Small intestine (tissue), 7 donors: ENCODE measurements around the gene NXT2. TPM values are rescaled to one million over a fixed set of nuclear protein-coding genes. Genes with fewer than 3 reads are reported as not detected.

Source experiments
- DNase-seq, 2 donors: peaks; one replicate each; pipeline versions ENCODE4 v3.0.0 to v3.0.0-alpha.2; 2013
- FAIRE-seq: peaks from 2 replicates; lab custom pipeline; 2012; peaks lifted over from hg19 to GRCh38; lab: Jason Lieb, UNC
- H3K27ac ChIP-seq, 3 donors: one replicate each; pipeline ENCODE4 v1.5.1; 2013; ENCODE audit warnings: low read length in 2 of 3, mild to moderate bottlenecking in 2 of 3, control low read depth in 1 of 3, inconsistent platforms in 1 of 3, low read depth in 1 of 3, moderate library complexity in 1 of 3
- H3K27me3 ChIP-seq, 3 donors: one replicate each; pipeline ENCODE4 v1.6.1; 2013; ENCODE audit warnings: low read length in 3 of 3, inconsistent platforms in 1 of 3; ENCODE audit not compliant: control insufficient read depth in 3 of 3, insufficient read depth in 3 of 3
- H3K36me3 ChIP-seq, 3 donors: one replicate each; pipeline ENCODE4 v1.6.1; 2013; ENCODE audit warnings: low read length in 3 of 3, inconsistent platforms in 1 of 3, low read depth in 1 of 3, mild to moderate bottlenecking in 1 of 3, moderate library complexity in 1 of 3; ENCODE audit not compliant: control insufficient read depth in 3 of 3, insufficient read depth in 2 of 3
- H3K4me1 ChIP-seq, 3 donors: one replicate each; pipeline ENCODE4 v1.6.1; 2013; ENCODE audit warnings: low read length in 2 of 3, inconsistent platforms in 1 of 3, low read depth in 1 of 3, mild to moderate bottlenecking in 1 of 3, moderate library complexity in 1 of 3; ENCODE audit not compliant: control insufficient read depth in 3 of 3, insufficient read depth in 2 of 3
- H3K4me3 ChIP-seq, 3 donors: one replicate each; pipeline ENCODE4 v1.5.1; 2013; ENCODE audit warnings: low read length in 3 of 3, control low read depth in 1 of 3, inconsistent platforms in 1 of 3, low read depth in 1 of 3, mild to moderate bottlenecking in 1 of 3, moderate library complexity in 1 of 3
- H3K9me3 ChIP-seq, 2 donors: one replicate each; pipeline ENCODE4 v1.6.1; 2013; ENCODE audit warnings: low read depth in 1 of 2, low read length in 1 of 2; ENCODE audit not compliant: control insufficient read depth in 2 of 2, insufficient read depth in 1 of 2
- WGBS, 3 donors: extraction: QIAGEN DNeasy Blood & Tissue Kit; methylation state at CpG; one replicate each; pipeline ENCODE4 v1.1.7; 2013; 5-methylcytosine and 5-hydroxymethylcytosine counted together
- polyA plus RNA-seq, 4 donors: library from polyadenylated mRNA; stranded (reverse) in 3 of 4; unstranded in 1 of 4; fragments of 200-250 nt in 3 of 4; fragments of 120-200 nt in 1 of 4; gene quantifications; one replicate each; pipeline versions ENCODE4 v1.2.1 to v1.2.3, GENCODE V29; 2013
- donor health status: healthy with polysubstance abuse.
- donor health status: control.
- donor health status: control.
- donor health status: Bipolar disorder and iron deficiency.
- donor health status: healthy.

Gene NXT2
- polyA plus RNA-seq, 4 donors: 6.8 to 11.8 (median 7.3) TPM

GRCh38 chrX:109578916-109579315 is 42.3 kb downstream of the NXT2 start:
- H3K4me3 ChIP-seq: no peak overlapping the region
- FAIRE-seq (no peak), DNase-seq (no peak)
- no peak overlapping the region for H3K27ac ChIP-seq
- H3K27me3 ChIP-seq: no peaks in the 10 kb centered on the region
- WGBS, 3 donors: 68 to 79% (median 73%) methylated on average over 1 of the region's 1 CpG
- no peaks in the 10 kb centered on the region for H3K4me1 ChIP-seq
- no peaks in the 10 kb centered on the region for H3K36me3 ChIP-seq
- no peaks in the 10 kb centered on the region for H3K9me3 ChIP-seq

DNA sequence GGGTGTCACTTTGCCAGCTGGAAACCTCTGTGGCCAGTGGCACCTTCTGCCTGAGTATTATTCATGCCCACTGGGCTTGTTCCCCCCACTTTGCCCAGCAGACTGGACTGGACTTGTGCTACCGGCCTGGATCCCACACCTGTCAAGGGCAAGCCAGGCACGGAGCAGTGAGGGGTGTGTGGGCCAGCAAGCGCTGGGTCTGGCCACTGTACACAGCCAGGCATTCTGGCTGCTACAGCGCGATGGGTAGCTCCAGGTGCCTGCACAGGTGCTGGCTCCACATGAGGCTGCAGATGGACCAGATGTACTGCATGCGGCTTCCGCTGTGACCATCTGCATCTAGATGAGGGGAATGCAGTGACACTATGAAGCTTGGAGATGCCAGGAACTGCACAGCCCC is 48.8 kb downstream of the NXT2 start:
- Histone ChIP-seq H3K9me3 (no peaks in the 10 kb centered on the region), H3K27me3 (peaks cover 0 to 3% (median 0%) of the 10 kb centered on the region in 3 donors), H3K36me3 (no peaks in the 10 kb centered on the region), H3K4me3 (no peak overlapping the region), H3K4me1 (no peaks in the 10 kb centered on the region), H3K27ac (no peak overlapping the region)
- WGBS, 3 donors: 81 to 91% (median 84%) methylated on average over 7 of the region's 7 CpGs
- DNase-seq (no peak), FAIRE-seq (no peak)

DNA sequence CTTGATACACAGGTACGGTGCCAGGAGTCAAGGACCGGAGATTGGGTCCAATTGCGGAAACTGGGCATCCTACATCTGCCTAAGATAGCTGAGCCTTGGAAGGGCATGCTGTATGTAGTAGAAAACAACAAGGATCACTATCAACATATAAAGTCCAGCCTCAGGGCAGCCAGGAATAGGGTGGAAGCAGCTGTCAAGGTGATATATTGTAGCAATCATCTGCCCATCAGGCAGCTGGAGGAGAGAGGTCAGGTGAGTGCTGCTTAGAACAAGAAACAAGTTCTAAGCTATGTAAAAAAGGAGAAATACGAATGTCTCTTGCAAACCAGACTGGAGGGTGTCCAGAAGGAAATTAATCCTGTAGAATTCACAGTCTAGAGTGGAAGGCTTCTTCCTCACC is 53.5 kb downstream of the NXT2 start:
- whole genome bisulfite sequencing, 3 donors: 64 to 74% (median 70%) methylated on average over 4 of the region's 4 CpGs
- no peak overlapping the region for H3K27ac ChIP-seq
- H3K9me3 ChIP-seq: no peaks in the 10 kb centered on the region
- H3K27me3 ChIP-seq: peaks cover 0 to 3% (median 0%) of the 10 kb centered on the region in 3 donors
- no peaks in the 10 kb centered on the region for H3K4me1 ChIP-seq
- H3K4me3 ChIP-seq: no peak overlapping the region
- no peak for FAIRE-seq
- DNase-seq: no peak
- no peaks in the 10 kb centered on the region for H3K36me3 ChIP-seq

Other genes with a start within 250 kb of the NXT2 start
- gene GUCY2F, start 54.8 kb upstream of the NXT2 start, polyA plus RNA-seq: not detected
- 1 to 10 TPM in 1 of 4 donors, under 1 TPM in 1, not detected in 2; 0.03 to 1.5 TPM for gene KCNE5, start 88.3 kb downstream of the NXT2 start, polyA plus RNA-seq
- gene ACSL4, start 196.4 kb downstream of the NXT2 start, polyA plus RNA-seq: 10 to 100 TPM in 1 of 4 donors, 1 to 10 TPM in 3; 6.2 to 19.2 (median 7.7) TPM